Measurements from ENCODE around the gene ANK3. TPM values are rescaled to one million over a fixed set of nuclear protein-coding genes. Genes with fewer than 3 reads are reported as not detected.

ANK3 gene
- total RNA-seq, 1 experiment from 2014 or later = 29.8 TPM

DNA sequence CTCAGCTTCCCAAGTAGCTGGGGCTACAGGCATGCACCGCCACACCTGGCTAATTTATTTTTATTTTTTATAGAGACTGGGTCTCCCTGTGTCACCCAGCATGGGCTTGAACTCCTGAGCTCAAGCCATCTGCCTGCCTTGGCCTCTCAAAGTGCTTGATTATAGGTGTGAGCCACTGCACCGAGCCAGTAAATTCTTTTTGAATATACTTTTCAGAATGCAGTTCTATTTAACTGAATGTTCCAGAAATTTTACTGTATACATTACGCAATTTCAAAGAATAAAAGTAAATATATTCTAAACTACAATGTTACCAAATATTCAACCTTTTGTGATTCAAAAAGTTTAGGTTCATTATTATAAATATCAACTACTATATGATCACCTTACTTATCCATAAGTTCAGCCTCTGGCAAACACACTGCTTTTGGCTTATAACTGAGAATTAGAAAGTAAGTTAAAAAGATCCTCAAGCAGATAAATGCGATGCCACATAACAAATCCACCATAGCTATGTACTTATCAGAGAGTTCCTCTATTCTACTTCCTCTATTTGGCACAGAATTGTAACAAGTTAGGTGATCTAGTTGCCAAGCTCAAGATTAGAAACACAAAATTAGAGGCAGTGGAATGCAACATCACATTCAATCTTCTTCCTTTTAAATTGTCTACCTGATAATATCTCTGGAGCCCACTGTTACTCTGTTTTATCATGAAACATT is 118.2 kb downstream of the ANK3 start:
- no peaks in the 10 kb centered on the region for H3K36me3 Mint-ChIP-seq (ENCODE audit: insufficient read depth, unreplicated experiment)

GRCh38 chr10:60270426-60270825 is 119.2 kb downstream of the ANK3 start:
- Mint-ChIP-seq H3K27ac (ENCODE audit: unreplicated experiment) (no peak overlapping the region), H3K36me3 (ENCODE audit: insufficient read depth, unreplicated experiment) (no peaks in the 10 kb centered on the region), H3K4me1 (ENCODE audit: low read depth, unreplicated experiment) (no peaks in the 10 kb centered on the region), H3K9me3 (ENCODE audit: low read depth, unreplicated experiment) (no peaks in the 10 kb centered on the region), H3K4me3 (ENCODE audit: low read depth, unreplicated experiment) (no peak overlapping the region), H3K27me3 (ENCODE audit: unreplicated experiment) (no peaks in the 10 kb centered on the region)
- intact Hi-C loops (cut with micrococcal nuclease; ENCODE audit: unreplicated experiment) = no loop called here
- DNase-seq = no peak
- CTCF ChIA-PET = interaction anchor here (1.3 kb wide), 1 partner anchor 13 kb away, joined by 4 read pairs; no protein-coding TSS in a partner anchor
- TF ChIP-seq, protein P1, sequence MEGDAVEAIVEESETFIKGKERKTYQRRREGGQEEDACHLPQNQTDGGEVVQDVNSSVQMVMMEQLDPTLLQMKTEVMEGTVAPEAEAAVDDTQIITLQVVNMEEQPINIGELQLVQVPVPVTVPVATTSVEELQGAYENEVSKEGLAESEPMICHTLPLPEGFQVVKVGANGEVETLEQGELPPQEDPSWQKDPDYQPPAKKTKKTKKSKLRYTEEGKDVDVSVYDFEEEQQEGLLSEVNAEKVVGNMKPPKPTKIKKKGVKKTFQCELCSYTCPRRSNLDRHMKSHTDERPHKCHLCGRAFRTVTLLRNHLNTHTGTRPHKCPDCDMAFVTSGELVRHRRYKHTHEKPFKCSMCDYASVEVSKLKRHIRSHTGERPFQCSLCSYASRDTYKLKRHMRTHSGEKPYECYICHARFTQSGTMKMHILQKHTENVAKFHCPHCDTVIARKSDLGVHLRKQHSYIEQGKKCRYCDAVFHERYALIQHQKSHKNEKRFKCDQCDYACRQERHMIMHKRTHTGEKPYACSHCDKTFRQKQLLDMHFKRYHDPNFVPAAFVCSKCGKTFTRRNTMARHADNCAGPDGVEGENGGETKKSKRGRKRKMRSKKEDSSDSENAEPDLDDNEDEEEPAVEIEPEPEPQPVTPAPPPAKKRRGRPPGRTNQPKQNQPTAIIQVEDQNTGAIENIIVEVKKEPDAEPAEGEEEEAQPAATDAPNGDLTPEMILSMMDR (IDR thresholded peaks at IDR 0.05; ENCODE audit: unreplicated experiment) = no peak
- BruUV-seq (replicated peaks) = no TSS peak

More for the DNA sequence above, 118.2 kb downstream of the ANK3 start:
- CTCF ChIA-PET = no interaction called here
- no TSS peak for BruUV-seq (replicated peaks)
- TF ChIP-seq, protein P1 (IDR thresholded peaks at IDR 0.05; ENCODE audit: unreplicated experiment) = no peak
- Mint-ChIP-seq H3K27me3 (ENCODE audit: unreplicated experiment) (no peaks in the 10 kb centered on the region), H3K9me3 (ENCODE audit: low read depth, unreplicated experiment) (no peaks in the 10 kb centered on the region), H3K27ac (ENCODE audit: unreplicated experiment) (no peak overlapping the region), H3K4me3 (ENCODE audit: low read depth, unreplicated experiment) (no peak overlapping the region), H3K4me1 (ENCODE audit: low read depth, unreplicated experiment) (no peaks in the 10 kb centered on the region)
- intact Hi-C loops (cut with micrococcal nuclease; ENCODE audit: unreplicated experiment) = no loop called here
- no peak for DNase-seq

DNA sequence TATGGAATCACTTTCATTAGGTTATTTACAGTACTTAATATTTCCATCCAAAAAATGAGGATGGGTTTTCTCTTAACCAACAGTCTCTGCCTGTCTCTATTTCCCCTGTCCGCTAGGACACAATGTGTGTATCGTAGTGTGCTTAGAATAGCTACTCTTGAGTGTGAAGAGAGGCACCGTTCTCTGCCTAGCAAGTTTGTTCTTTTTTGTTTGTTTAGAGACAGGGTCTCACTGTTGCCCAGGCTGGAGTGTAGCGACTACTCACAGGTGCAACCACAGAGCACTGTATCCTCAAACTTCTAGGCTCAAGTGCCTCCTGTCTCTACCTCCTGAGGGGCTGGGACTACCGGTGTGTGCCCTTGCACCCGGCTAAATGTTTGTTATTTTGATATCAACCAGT is 121.9 kb downstream of the ANK3 start:
- intact Hi-C loops (cut with micrococcal nuclease; ENCODE audit: unreplicated experiment) = no loop called here
- Mint-ChIP-seq H3K4me3 (ENCODE audit: low read depth, unreplicated experiment) (no peak overlapping the region), H3K27me3 (ENCODE audit: unreplicated experiment) (no peaks in the 10 kb centered on the region), H3K36me3 (ENCODE audit: insufficient read depth, unreplicated experiment) (no peaks in the 10 kb centered on the region), H3K27ac (ENCODE audit: unreplicated experiment) (no peak overlapping the region), H3K9me3 (ENCODE audit: low read depth, unreplicated experiment) (no peaks in the 10 kb centered on the region), H3K4me1 (ENCODE audit: low read depth, unreplicated experiment) (no peaks in the 10 kb centered on the region)
- no peak for DNase-seq
- CTCF ChIA-PET = no interaction called here
- TF ChIP-seq, protein P1 (IDR thresholded peaks at IDR 0.05; ENCODE audit: unreplicated experiment) = no peak
- no TSS peak for BruUV-seq (replicated peaks)

- H3K36me3 Mint-ChIP-seq (ENCODE audit: insufficient read depth, unreplicated experiment) = no peaks in the 10 kb centered on the region
- intact Hi-C loops (cut with micrococcal nuclease; ENCODE audit: unreplicated experiment) = no loop called here
- BruUV-seq (replicated peaks) = no TSS peak
- no peaks in the 10 kb centered on the region for H3K4me1 Mint-ChIP-seq (ENCODE audit: low read depth, unreplicated experiment)
- no peaks in the 10 kb centered on the region for H3K9me3 Mint-ChIP-seq (ENCODE audit: low read depth, unreplicated experiment)
- CTCF ChIA-PET = interaction anchor here (0.6 kb wide), 1 partner anchor 11 kb away, joined by 3 read pairs; no protein-coding TSS in a partner anchor
- TF ChIP-seq, protein P1 (IDR thresholded peaks at IDR 0.05; ENCODE audit: unreplicated experiment) = no peak
- no peak for DNase-seq
- no peaks in the 10 kb centered on the region for H3K27me3 Mint-ChIP-seq (ENCODE audit: unreplicated experiment)
- H3K27ac Mint-ChIP-seq (ENCODE audit: unreplicated experiment) = no peak overlapping the region
- H3K4me3 Mint-ChIP-seq (ENCODE audit: low read depth, unreplicated experiment) = no peak overlapping the region
Observed at GRCh38 chr10:60266513-60266912, 123.2 kb downstream of the ANK3 start.
